ENCODE measurements around the gene TGM2.
A peak's percentile ranks its signal among the peaks of the same experiment; 100 is the strongest.
"Not testable (repeated sequence)": the region's sequence is repeated elsewhere in the genome, so short reads cannot be mapped to it uniquely, and the experiment has no call there.

Gene TGM2

GRCh38 chr20:38102206-38102605 is 62.9 kb downstream of the TGM2 start:
- H3K9me3 Mint-ChIP-seq, result peaks cover 12% of the 10 kb centered on the region in 2 donors
- not testable (repeated sequence) for H3K27me3 Mint-ChIP-seq, DNase-seq, ATAC-seq, H3K4me1 Mint-ChIP-seq, H3K4me3 Mint-ChIP-seq, H3K27ac Mint-ChIP-seq

GRCh38 chr20:38098952-38099351 is 66.1 kb downstream of the TGM2 start:
- H3K4me3 Mint-ChIP-seq, result no peak overlapping the region
- peaks cover 12% of the 10 kb centered on the region for H3K4me1 Mint-ChIP-seq
- H3K9me3 Mint-ChIP-seq, result peaks cover 12% of the 10 kb centered on the region in 2 donors
- H3K27ac Mint-ChIP-seq, result no peak overlapping the region
- ATAC-seq (no peak), DNase-seq (no peak)
- no peaks in the 10 kb centered on the region for H3K27me3 Mint-ChIP-seq

GRCh38 chr20:38095017-38095686 is 69.9 kb downstream of the TGM2 start:
- no peak for ATAC-seq
- Mint-ChIP-seq H3K4me1 (peaks cover 26% of the 10 kb centered on the region), H3K9me3 (peaks cover 5% of the 10 kb centered on the region in 2 donors), H3K4me3 (no peak overlapping the region), H3K27ac (peak overlapping the region; percentile 14 to 40), H3K27me3 (no peaks in the 10 kb centered on the region)
- DNase-seq, result no peak

DNA sequence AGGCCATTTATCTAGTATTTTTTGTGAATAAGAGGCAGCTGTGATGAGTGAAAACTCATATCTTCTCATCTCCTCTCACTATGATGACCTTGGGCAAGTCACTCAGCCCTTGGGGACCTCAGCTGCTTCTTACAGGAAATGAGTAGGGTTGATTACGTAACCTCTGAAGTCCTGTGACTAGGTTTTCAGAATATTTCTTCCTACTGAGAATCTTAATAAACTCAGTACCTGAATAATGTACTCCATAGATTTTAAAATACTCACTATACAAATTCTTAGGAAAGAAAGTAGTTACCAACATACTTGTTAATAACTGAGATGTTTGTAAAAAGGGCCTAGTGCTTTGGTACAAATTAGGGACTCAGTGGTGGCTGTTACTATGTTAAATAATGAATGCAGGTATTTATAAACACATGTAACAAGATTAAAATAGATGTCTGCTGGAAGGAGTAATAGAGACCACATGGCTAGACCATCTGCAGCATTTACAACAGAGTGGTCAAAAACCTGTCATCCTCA is 70.6 kb downstream of the TGM2 start:
- Mint-ChIP-seq H3K4me3 (no peak overlapping the region), H3K27ac (peak overlapping the region in 1 of 2 donors; percentile 40), H3K9me3 (no peaks in the 10 kb centered on the region), H3K27me3 (no peaks in the 10 kb centered on the region), H3K4me1 (peaks cover 26% of the 10 kb centered on the region)
- peak in 1 of 2 donors; percentile 33 for DNase-seq
- ATAC-seq, result peak; percentile 92

- H3K27ac Mint-ChIP-seq, result no peak overlapping the region
- H3K9me3 Mint-ChIP-seq, result no peaks in the 10 kb centered on the region
- no peaks in the 10 kb centered on the region for H3K27me3 Mint-ChIP-seq
- ATAC-seq (no peak), DNase-seq (no peak)
- H3K4me1 Mint-ChIP-seq, result peaks cover 26% of the 10 kb centered on the region
- H3K4me3 Mint-ChIP-seq, result no peak overlapping the region
Observed at GRCh38 chr20:38093641-38094077, 71.4 kb downstream of the TGM2 start.

DNA sequence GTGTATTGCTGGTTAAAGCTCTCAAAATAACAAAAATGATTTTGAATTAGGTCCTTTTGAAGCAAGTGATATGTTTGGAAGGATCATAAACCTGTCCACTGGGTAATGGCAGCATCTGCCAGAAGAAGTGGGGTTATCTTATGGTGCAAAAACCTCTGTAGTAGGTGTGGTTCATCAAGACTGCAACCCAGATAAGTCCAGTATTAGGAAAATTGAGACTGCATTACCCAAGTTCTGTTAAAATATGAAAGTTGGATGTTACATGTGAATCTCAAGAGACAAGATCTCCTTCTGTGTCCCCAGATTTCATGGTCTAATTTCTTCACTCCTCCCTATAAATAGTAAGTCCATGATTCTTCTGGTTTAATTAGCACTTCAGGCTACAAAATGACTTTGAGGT is 72.2 kb downstream of the TGM2 start:
- no peaks in the 10 kb centered on the region for H3K9me3 Mint-ChIP-seq
- no peak for ATAC-seq
- H3K27me3 Mint-ChIP-seq, result no peaks in the 10 kb centered on the region
- H3K4me3 Mint-ChIP-seq, result no peak overlapping the region
- DNase-seq, result no peak
- H3K27ac Mint-ChIP-seq, result no peak overlapping the region
- H3K4me1 Mint-ChIP-seq, result peaks cover 26% of the 10 kb centered on the region

DNA sequence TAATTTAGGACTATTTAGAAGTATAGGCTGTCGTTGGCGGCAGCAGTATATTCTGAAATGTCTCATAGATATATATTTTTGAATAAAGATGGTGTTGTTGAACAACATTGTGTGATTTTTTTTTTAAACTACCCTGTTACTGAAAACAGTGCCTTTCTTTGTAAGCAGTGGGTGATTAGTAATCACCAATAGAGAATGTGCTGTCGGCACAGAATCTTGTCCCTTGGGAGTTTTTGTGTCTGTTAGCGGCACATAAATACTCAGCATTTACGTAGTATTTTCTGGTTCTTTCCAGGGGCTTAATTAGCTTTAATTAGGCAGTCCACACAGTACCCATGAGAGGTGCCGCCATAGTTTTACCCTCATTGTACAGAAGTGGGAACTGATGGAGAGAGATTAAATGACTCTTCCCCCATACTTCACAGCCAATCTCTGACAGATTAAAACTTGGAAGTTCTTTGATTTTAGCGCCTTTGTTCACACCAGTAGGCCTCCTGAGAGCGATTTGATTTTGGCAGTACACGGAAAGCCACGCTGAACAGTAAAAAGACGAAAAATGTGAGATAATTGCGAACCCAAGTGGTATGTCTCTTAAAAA is 72.7 kb downstream of the TGM2 start:
- no peaks in the 10 kb centered on the region for H3K27me3 Mint-ChIP-seq
- no peaks in the 10 kb centered on the region for H3K9me3 Mint-ChIP-seq
- DNase-seq (no peak), ATAC-seq (no peak)
- no peak overlapping the region for H3K27ac Mint-ChIP-seq
- peaks cover 26% of the 10 kb centered on the region for H3K4me1 Mint-ChIP-seq
- no peak overlapping the region for H3K4me3 Mint-ChIP-seq

- DNase-seq, result no peak
- Mint-ChIP-seq H3K27ac (peak overlapping the region; percentile 37 to 86), H3K9me3 (no peaks in the 10 kb centered on the region), H3K4me3 (no peak overlapping the region), H3K27me3 (no peaks in the 10 kb centered on the region), H3K4me1 (peaks cover 26% of the 10 kb centered on the region)
- no peak for ATAC-seq
Observed at GRCh38 chr20:38091441-38092216, 73.4 kb downstream of the TGM2 start.

DNA sequence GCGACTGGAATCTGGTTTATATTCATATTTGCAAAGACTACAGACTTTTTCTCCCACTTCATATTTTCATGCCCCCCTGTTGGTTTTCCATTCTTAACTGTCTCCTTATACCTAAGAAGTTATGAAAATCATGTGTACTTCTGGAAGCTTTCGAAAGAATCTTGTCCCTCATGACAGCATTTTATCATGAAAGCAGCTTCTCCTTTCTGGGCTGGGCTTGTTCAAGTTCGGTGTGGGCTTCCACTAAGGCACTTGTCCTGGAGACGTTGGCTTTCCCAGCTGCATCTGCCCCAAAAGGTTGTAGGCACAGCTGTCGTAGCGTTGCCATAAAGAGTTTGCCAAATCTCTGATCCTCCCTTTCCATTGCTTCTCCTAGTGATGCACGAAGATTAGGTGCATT is 75.0 kb downstream of the TGM2 start:
- Mint-ChIP-seq H3K4me1 (peaks cover 24% of the 10 kb centered on the region), H3K27ac (peak overlapping the region in 1 of 2 donors; percentile 6), H3K4me3 (no peak overlapping the region), H3K9me3 (no peaks in the 10 kb centered on the region), H3K27me3 (no peaks in the 10 kb centered on the region)
- DNase-seq (no peak), ATAC-seq (no peak)

DNA sequence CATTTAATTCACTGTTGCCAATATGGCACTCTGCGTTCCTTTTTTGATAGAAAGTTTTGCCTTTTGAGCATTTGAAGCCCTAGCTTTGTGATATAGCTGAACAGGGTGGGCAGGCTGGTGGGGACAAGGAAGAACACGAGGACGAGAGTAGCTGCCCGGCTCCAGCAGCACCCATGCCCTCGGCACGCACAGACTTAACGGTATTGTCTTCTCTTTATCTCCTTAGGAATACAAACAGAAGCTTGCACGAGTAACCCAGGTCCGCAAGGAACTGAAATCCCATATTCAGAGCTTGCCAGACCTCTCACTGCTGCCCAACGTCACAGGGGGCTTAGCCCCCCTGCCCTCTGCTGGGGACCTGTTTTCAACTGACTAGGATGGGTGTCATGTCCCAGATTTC is 75.6 kb downstream of the TGM2 start:
- H3K27me3 Mint-ChIP-seq, result no peaks in the 10 kb centered on the region
- H3K4me3 Mint-ChIP-seq, result no peak overlapping the region
- H3K27ac Mint-ChIP-seq, result no peak overlapping the region
- no peak for DNase-seq
- no peak for ATAC-seq
- no peaks in the 10 kb centered on the region for H3K9me3 Mint-ChIP-seq
- peaks cover 19% of the 10 kb centered on the region for H3K4me1 Mint-ChIP-seq

GRCh38 chr20:38085026-38085425 is 80.0 kb downstream of the TGM2 start:
- Mint-ChIP-seq H3K27ac (peak overlapping the region in 1 of 2 donors; percentile 1), H3K4me3 (no peak overlapping the region), H3K27me3 (no peaks in the 10 kb centered on the region), H3K9me3 (no peaks in the 10 kb centered on the region), H3K4me1 (no peaks in the 10 kb centered on the region)
- DNase-seq (no peak), ATAC-seq (no peak)

DNA sequence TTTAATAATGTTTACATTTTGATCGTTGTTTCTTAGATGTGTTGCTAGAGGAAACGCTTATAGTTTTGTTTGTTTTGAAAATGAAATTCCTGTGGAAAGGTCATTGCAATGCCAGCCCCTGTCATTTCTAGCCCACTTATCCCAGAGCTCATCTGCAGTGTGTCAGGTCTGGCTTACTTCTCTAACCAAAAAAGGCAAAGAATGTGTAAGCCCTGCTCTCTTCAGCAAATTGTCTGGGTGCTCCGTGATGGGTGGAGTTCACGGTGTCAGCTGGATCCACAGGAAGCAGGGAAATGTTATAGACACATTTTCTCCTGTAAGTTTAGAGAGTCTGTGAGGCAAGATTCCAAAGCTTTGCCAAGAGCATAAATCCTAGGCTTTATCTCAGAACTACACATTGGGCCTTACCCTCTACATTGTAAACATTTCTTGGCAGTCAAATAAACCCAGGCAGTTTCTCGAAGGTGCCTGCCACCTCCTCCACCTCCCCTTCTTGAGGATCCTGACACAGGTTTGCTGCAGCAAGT is 80.6 kb downstream of the TGM2 start:
- Mint-ChIP-seq H3K4me3 (no peak overlapping the region), H3K4me1 (no peaks in the 10 kb centered on the region), H3K27ac (no peak overlapping the region), H3K9me3 (no peaks in the 10 kb centered on the region), H3K27me3 (no peaks in the 10 kb centered on the region)
- DNase-seq (no peak), ATAC-seq (no peak)

DNA sequence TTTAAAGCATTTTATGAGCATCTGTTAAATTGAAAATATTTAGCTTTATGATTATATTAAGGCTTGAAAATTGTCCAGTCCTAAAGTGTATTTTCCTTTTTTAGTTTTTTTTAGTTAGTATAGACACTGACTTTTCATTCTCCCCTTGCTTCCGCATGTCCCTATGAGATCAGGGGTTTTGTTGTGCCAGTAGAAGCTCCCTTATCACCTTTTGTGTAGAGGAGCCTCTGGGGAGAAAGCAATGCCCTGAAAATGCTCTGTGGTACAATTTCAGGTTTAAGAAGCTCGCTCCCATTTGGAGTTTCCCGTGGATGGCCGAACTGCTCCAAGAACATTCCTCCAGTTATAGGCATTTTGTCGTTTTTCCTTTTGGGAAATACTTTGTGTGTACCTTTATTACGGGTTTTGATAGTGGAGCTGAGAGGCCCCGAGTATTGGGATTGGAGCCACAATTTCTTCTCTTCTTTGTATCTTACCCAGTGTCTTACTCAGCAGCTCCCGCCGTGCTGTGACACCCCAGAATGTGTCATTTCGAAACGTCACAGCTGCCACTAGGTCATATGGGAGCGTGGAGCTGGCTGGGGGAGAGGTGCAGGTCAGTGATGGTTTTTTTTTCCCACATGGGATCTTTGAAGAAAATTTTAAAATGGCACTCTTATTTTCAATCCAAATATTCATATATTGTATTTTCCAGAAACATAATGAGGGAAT is 81.6 kb downstream of the TGM2 start:
- Mint-ChIP-seq H3K27me3 (no peaks in the 10 kb centered on the region), H3K4me3 (no peak overlapping the region), H3K9me3 (no peaks in the 10 kb centered on the region), H3K27ac (no peak overlapping the region), H3K4me1 (no peaks in the 10 kb centered on the region)
- DNase-seq (no peak), ATAC-seq (no peak)

DNA sequence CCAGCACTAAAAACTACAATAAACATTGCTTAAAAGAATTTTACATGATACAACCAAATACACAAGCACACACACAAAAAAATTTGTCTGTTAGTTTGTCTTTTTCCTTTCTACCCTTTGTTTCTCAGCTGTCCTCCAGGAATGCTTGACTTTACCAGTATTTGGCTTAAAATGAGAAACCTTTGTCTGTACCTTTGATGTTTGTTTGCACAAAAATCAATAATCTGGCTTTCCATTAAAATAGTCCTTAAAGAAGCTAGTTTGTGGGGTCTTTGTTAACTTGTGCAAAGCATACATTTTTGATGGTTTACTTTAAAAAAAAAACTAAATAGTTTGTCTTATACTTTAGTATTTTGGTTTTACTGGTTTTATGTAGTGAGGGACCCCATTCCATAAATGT is 82.2 kb downstream of the TGM2 start:
- H3K9me3 Mint-ChIP-seq, result no peaks in the 10 kb centered on the region
- no peak overlapping the region for H3K27ac Mint-ChIP-seq
- no peaks in the 10 kb centered on the region for H3K27me3 Mint-ChIP-seq
- DNase-seq (no peak), ATAC-seq (no peak)
- no peaks in the 10 kb centered on the region for H3K4me1 Mint-ChIP-seq
- no peak overlapping the region for H3K4me3 Mint-ChIP-seq

DNA sequence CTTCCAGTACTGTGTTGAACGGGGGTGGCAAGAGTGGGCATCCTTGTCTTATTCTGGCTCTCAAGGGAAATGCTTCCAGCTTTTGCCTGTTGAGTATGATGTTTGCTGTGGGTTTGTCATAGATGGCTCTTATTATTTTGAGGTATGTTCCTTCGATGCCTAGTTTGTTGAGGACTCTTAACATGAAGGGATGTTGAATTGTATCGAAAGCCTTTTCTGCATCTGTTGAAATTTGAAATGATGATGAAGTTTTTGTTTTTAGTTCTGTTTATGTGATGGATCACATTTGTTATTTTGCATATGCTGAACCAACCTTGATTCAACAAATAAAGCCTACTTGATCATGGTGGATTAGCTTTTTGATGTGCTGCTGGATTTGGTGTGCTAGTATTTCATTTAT is 83.5 kb downstream of the TGM2 start:
- Mint-ChIP-seq H3K27me3 (no peaks in the 10 kb centered on the region), H3K27ac (no peak overlapping the region), H3K4me3 (no peak overlapping the region), H3K9me3 (no peaks in the 10 kb centered on the region), H3K4me1 (no peaks in the 10 kb centered on the region)
- DNase-seq (no peak), ATAC-seq (no peak)
